Nephron (organoid): ENCODE measurements around the gene MRPS22.

Source experiments
- H3K27ac Mint-ChIP-seq, 3 experiments: 2 replicates each; pipeline ENCODE4 v1.8.0; 2020; ENCODE audit warnings: mixed read lengths in 3 of 3, mild to moderate bottlenecking in 2 of 3, moderate library complexity in 1 of 3
- H3K27me3 Mint-ChIP-seq: 2 replicates; pipeline ENCODE4 v1.8.0; 2021; ENCODE audit warnings: low read depth, mild to moderate bottlenecking, moderate library complexity, mixed read lengths
- H3K36me3 Mint-ChIP-seq: 2 replicates; pipeline ENCODE4 v1.8.0; 2020; ENCODE audit warnings: low read depth, mixed read lengths
- H3K4me1 Mint-ChIP-seq: 2 replicates; pipeline ENCODE4 v1.8.0; 2020; ENCODE audit warnings: mixed read lengths
- H3K4me3 Mint-ChIP-seq, 3 experiments: 2 replicates each; pipeline ENCODE4 v1.8.0; 2020; ENCODE audit warnings: mild to moderate bottlenecking in 3 of 3, mixed read lengths in 3 of 3, moderate library complexity in 2 of 3
- H3K9me3 Mint-ChIP-seq: 2 replicates; pipeline ENCODE4 v1.8.0; 2020; ENCODE audit warnings: mixed read lengths
- TF ChIP-seq, protein P1 (sequence below), 3 experiments: fragments of 200-600 bp; sonication (generic); IDR thresholded peaks; one replicate each; pipeline ENCODE4 v1.5.0; 2021; ENCODE audit warnings: antibody characterized with exemption in 3 of 3; ENCODE audit not compliant: unreplicated experiment in 3 of 3

The MRPS22 gene

DNA sequence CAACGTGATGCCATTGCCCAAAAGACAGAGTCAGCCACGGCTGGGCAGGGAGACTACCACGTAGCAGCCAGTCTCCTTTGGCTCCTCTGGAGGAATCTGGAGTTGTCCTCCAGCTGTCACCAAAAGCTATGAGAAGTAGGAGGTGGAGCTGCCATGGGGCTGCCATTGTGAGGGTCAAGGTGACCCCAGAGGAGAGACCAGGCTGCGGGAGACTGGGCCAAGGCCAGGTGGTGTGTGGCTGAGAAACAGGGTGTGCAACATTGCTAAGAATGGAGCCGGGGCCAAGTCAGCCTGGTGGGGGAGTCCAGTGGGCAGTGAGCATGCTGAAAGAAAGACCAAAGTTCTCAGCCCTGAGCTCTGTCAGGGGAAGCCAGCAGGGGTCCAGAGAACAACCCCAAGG lies 29.9 kb upstream of the MRPS22 start:
- TF ChIP-seq, protein P1, sequence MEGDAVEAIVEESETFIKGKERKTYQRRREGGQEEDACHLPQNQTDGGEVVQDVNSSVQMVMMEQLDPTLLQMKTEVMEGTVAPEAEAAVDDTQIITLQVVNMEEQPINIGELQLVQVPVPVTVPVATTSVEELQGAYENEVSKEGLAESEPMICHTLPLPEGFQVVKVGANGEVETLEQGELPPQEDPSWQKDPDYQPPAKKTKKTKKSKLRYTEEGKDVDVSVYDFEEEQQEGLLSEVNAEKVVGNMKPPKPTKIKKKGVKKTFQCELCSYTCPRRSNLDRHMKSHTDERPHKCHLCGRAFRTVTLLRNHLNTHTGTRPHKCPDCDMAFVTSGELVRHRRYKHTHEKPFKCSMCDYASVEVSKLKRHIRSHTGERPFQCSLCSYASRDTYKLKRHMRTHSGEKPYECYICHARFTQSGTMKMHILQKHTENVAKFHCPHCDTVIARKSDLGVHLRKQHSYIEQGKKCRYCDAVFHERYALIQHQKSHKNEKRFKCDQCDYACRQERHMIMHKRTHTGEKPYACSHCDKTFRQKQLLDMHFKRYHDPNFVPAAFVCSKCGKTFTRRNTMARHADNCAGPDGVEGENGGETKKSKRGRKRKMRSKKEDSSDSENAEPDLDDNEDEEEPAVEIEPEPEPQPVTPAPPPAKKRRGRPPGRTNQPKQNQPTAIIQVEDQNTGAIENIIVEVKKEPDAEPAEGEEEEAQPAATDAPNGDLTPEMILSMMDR (IDR thresholded peaks at IDR 0.05; ENCODE audit: unreplicated experiment in 3 of 3) = no peak
- H3K27me3 Mint-ChIP-seq = peaks cover 53% of the 10 kb centered on the region
- H3K4me1 Mint-ChIP-seq = peaks cover 23% of the 10 kb centered on the region
- H3K4me3 Mint-ChIP-seq = no peak overlapping the region
- H3K9me3 Mint-ChIP-seq = no peaks in the 10 kb centered on the region
- no peak overlapping the region for H3K27ac Mint-ChIP-seq
- H3K36me3 Mint-ChIP-seq = no peaks in the 10 kb centered on the region

DNA sequence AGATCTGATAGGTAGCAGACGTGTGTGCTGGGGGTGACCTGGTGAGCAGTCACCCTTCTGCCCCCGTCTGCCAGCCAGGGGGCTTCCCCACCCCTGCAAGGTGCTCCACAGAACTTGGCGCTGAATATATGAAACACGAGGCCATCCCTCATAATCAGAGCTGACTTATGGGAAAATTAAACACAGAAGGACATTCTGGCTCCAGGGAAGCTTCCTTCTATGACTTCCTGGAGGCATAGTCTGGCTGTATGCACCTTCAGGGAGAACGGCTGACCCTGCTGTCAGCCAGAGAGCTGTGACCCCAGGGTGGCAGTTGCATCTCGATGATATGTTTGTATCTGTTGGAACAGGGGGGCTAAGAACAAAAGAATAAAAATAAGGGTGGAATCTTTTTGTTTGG lies 26.6 kb upstream of the MRPS22 start:
- Mint-ChIP-seq H3K36me3 (no peaks in the 10 kb centered on the region), H3K4me1 (peaks cover 8% of the 10 kb centered on the region), H3K27ac (no peak overlapping the region), H3K4me3 (no peak overlapping the region), H3K9me3 (no peaks in the 10 kb centered on the region), H3K27me3 (peaks cover 54% of the 10 kb centered on the region)
- TF ChIP-seq, protein P1 (IDR thresholded peaks at IDR 0.05; ENCODE audit: unreplicated experiment in 3 of 3) = no peak

DNA sequence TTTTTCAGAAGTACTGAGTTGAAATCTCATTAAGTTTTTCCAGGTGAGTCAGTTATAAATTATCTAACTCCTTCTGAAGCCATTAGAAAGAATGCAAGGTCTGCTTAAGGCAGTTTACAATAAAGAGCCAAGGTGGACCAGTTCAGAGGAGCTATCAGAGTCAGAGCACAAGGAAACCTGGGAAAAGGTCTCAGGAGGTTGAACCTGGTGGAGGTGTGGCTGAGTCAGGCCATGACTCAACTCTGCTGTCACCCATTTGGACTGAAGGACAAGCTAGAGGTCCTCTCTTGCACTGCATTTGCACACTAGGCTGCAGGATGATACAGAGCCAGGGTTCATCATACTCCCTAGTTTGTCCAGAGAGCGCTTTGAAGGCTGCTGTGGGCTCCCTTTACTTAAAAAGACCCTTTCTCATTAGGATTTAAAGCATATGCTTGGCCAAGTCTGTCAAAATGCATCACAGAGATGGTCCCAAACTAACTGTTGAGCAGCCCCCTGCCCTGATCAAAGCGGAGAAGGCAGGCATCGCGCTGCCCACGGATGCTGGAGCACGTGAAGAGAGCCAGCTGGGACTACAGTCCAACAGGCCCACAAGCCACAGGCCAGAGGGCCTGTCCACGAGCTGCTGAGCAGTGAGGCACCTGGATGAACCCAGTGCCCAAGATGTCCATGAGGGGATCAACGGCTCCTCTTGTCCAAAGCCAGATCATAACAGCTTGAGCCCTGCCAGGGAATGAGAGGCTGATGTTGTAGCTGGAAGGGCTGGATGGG lies 26.0 kb upstream of the MRPS22 start:
- Mint-ChIP-seq H3K36me3 (no peaks in the 10 kb centered on the region), H3K27me3 (peaks cover 49% of the 10 kb centered on the region), H3K9me3 (no peaks in the 10 kb centered on the region)

DNA sequence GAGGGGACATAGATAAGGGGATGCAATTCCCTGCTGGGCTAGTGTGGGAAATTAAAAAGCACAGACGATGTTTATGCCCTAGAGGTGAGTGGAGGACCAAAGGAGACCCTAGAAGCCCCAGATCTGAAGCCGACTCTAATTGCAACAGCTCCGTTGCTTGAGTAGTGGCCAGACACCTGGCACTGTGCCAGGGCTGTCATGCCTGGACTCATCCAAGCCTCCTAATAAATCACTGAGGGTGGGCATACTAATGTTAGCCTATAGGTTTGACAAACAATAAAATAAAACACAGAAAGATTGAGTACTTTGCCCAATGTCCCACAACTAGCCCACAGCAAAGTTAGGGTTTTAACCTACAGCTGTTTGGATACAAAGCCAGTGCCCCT lies 25.4 kb upstream of the MRPS22 start:
- peaks cover 8% of the 10 kb centered on the region for H3K4me1 Mint-ChIP-seq
- no peak overlapping the region for H3K27ac Mint-ChIP-seq
- H3K9me3 Mint-ChIP-seq = no peaks in the 10 kb centered on the region
- peaks cover 45% of the 10 kb centered on the region for H3K27me3 Mint-ChIP-seq
- TF ChIP-seq, protein P1 (IDR thresholded peaks at IDR 0.05; ENCODE audit: unreplicated experiment in 3 of 3) = no peak
- no peaks in the 10 kb centered on the region for H3K36me3 Mint-ChIP-seq
- H3K4me3 Mint-ChIP-seq = no peak overlapping the region

More for the DNA sequence above, 26.0 kb upstream of the MRPS22 start:
- Mint-ChIP-seq H3K4me1 (peaks cover 8% of the 10 kb centered on the region), H3K27ac (no peak overlapping the region), H3K4me3 (no peak overlapping the region)
- TF ChIP-seq, protein P1 (IDR thresholded peaks at IDR 0.05; ENCODE audit: unreplicated experiment in 3 of 3) = no peak

DNA sequence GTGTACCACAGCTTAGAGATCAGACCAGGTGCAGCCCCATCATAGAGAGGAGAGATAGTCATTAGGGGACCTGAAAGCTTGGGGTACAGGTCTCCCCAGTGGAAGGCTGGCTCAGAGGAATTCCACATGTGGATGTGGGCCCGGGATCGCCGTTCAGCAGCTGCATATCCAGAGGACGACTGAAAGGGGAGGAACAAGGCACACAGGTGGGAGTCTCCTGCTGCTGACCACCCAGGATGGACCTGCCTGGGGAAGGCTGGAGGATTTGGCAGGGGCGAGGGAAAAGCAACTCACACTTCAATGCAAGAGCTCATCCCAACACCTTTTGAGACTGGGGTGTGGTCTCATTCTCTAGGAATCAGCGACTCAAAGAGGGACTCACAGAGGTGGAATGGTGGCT lies 25.0 kb upstream of the MRPS22 start:
- no peak overlapping the region for H3K4me3 Mint-ChIP-seq
- TF ChIP-seq, protein P1 (IDR thresholded peaks at IDR 0.05; ENCODE audit: unreplicated experiment in 3 of 3) = no peak
- H3K9me3 Mint-ChIP-seq = no peaks in the 10 kb centered on the region
- H3K27ac Mint-ChIP-seq = no peak overlapping the region
- H3K27me3 Mint-ChIP-seq = peaks cover 42% of the 10 kb centered on the region
- H3K4me1 Mint-ChIP-seq = peaks cover 8% of the 10 kb centered on the region
- no peaks in the 10 kb centered on the region for H3K36me3 Mint-ChIP-seq
